Measurements from ENCODE around the gene CRTC1.

CRTC1 gene

GRCh38 chr19:18696023-18696422 is 12.5 kb downstream of the CRTC1 start:
- no peak for DNase-seq (ENCODE audit: low spot score)
- no peak overlapping the region for H3K4me3 ChIP-seq
- H3K27ac ChIP-seq = no peak overlapping the region
- TF ChIP-seq CTCF (IDR thresholded peaks at IDR 0.05) = no peak

GRCh38 chr19:18697680-18698079 is 14.2 kb downstream of the CRTC1 start:
- no peak for DNase-seq (ENCODE audit: low spot score)
- no peak for TF ChIP-seq CTCF (IDR thresholded peaks at IDR 0.05)
- Histone ChIP-seq H3K4me3 (no peak overlapping the region), H3K27ac (no peak overlapping the region)

- TF ChIP-seq CTCF (IDR thresholded peaks at IDR 0.05) = no peak
- no peak for DNase-seq (ENCODE audit: low spot score)
- Histone ChIP-seq H3K4me3 (no peak overlapping the region), H3K27ac (no peak overlapping the region)
Observed at GRCh38 chr19:18698321-18699167, 15.1 kb downstream of the CRTC1 start.

- TF ChIP-seq CTCF (IDR thresholded peaks at IDR 0.05) = no peak
- Histone ChIP-seq H3K27ac (peak overlapping the region in 1 of 2 donors; percentile 61), H3K4me3 (no peak overlapping the region)
- DNase-seq (ENCODE audit: low spot score) = no peak
Observed at GRCh38 chr19:18699403-18700054, 16.0 kb downstream of the CRTC1 start.

- no peak for DNase-seq (ENCODE audit: low spot score)
- peak overlapping the region; percentile 36 to 70 for H3K27ac ChIP-seq
- TF ChIP-seq CTCF (IDR thresholded peaks at IDR 0.05) = no peak
Observed at GRCh38 chr19:18700501-18701249, 17.2 kb downstream of the CRTC1 start.

GRCh38 chr19:18701250-18701608 is 17.7 kb downstream of the CRTC1 start:
- Histone ChIP-seq H3K27ac (peak overlapping the region; percentile 36 to 70), H3K4me3 (peak overlapping the region; percentile 72)
- no peak for TF ChIP-seq CTCF (IDR thresholded peaks at IDR 0.05)
- no peak for DNase-seq (ENCODE audit: low spot score)

More at GRCh38 chr19:18700501-18701249, 17.2 kb downstream of the CRTC1 start:
- H3K4me3 ChIP-seq = peak overlapping the region; percentile 72

Measured in coronary artery (tissue), 2 donors.